Astrocyte of the cerebellum (primary cell): ENCODE results near the gene TEX55.
"Not testable (repeated sequence)": the region's sequence is repeated elsewhere in the genome, so short reads cannot be mapped to it uniquely, and the experiment has no call there.

Source experiments
- DNase-seq: peaks from one replicate; pipeline ENCODE4 v3.0.0-alpha.2; 2011; ENCODE audit warnings: low read depth
- H3K4me3 ChIP-seq: 2 replicates; pipeline ENCODE4 v1.5.1; 2011; ENCODE audit warnings: mild to moderate bottlenecking, low read depth, low read length, moderate library complexity
- CTCF ChIP-seq: IDR thresholded peaks from 2 replicates; pipeline ENCODE4 v1.5.1; 2012; ENCODE audit warnings: low read length, low read depth, moderate library complexity, mild to moderate bottlenecking; ENCODE audit errors: missing control alignments
- in situ Hi-C: cut with HindIII; loops from 2 replicates; pipeline ENCODE4 v1.10.0; 2017; ENCODE audit warnings: low sequenced_read_pairs

Gene TEX55

GRCh38 chr3:119160361-119160760 lies 14.4 kb downstream of the TEX55 start:
- in situ Hi-C loops, result no loop called here
- no peak overlapping the region for H3K4me3 ChIP-seq
- no peak for DNase-seq
- TF ChIP-seq CTCF, result no peak

- no peak overlapping the region for H3K4me3 ChIP-seq
- in situ Hi-C loops, result no loop called here
- no peak for DNase-seq
- no peak for TF ChIP-seq CTCF
Measured at GRCh38 chr3:119160815-119161214, 14.8 kb downstream of the TEX55 start.

GRCh38 chr3:119161240-119161639 lies 15.3 kb downstream of the TEX55 start:
- in situ Hi-C loops, result no loop called here
- no peak for DNase-seq
- no peak overlapping the region for H3K4me3 ChIP-seq
- TF ChIP-seq CTCF, result no peak

- DNase-seq, H3K4me3 ChIP-seq, in situ Hi-C loops: not testable (repeated sequence)
Measured at GRCh38 chr3:119164745-119165144, 18.8 kb downstream of the TEX55 start.

- in situ Hi-C loops, result no loop called here
- TF ChIP-seq CTCF, result no peak
- DNase-seq, result no peak
- H3K4me3 ChIP-seq, result no peak overlapping the region
Measured at GRCh38 chr3:119170821-119171220, 24.9 kb downstream of the TEX55 start.

- no peak for TF ChIP-seq CTCF
- in situ Hi-C loops, result no loop called here
- no peak for DNase-seq
- H3K4me3 ChIP-seq, result no peak within 1 kb of the TSS
Measured at GRCh38 chr3:119173325-119173724, 27.4 kb downstream of the TEX55 start, which contains the start of gene UPK1B. UPK1B (plus strand) TSS chr3:119173598; CDS start chr3:119186742, 13,144 bp downstream.

GRCh38 chr3:119175872-119176756 lies 30.1 kb downstream of the TEX55 start:
- no peak for TF ChIP-seq CTCF
- no peak overlapping the region for H3K4me3 ChIP-seq
- no peak for DNase-seq
- in situ Hi-C loops, result no loop called here
